Right lobe of liver (tissue), 4 donors: ENCODE results near the gene METTL27.

Experiments
- POLR2A ChIP-seq: fragments of 450-650 bp; IDR thresholded peaks from one replicate; pipeline ENCODE4 v1.6.1; 2017; ENCODE audit warnings: antibody characterized with exemption, mild to moderate bottlenecking
- TF ChIP-seq, protein P1 (sequence below), 4 donors: fragments of 200-600 bp in 3 of 4; fragments of 450-650 bp in 1 of 4; IDR thresholded peaks; one replicate each; pipeline versions ENCODE4 v1.5.1 to v1.8.0; 2016 to 2022; ENCODE audit warnings: antibody characterized with exemption in 4 of 4, mild to moderate bottlenecking in 2 of 4
- donor health status: DM: no; HTN: no; CAD: no.
- donor health status: DM: no; HTN: no; CAD: no.
- donor health status: DM: no; HTN: yes; CAD: no.

GRCh38 chr7:73820013-73820412 lies 22.3 kb downstream of the METTL27 start:
- TF ChIP-seq POLR2A: no peak
- TF ChIP-seq, protein P1, sequence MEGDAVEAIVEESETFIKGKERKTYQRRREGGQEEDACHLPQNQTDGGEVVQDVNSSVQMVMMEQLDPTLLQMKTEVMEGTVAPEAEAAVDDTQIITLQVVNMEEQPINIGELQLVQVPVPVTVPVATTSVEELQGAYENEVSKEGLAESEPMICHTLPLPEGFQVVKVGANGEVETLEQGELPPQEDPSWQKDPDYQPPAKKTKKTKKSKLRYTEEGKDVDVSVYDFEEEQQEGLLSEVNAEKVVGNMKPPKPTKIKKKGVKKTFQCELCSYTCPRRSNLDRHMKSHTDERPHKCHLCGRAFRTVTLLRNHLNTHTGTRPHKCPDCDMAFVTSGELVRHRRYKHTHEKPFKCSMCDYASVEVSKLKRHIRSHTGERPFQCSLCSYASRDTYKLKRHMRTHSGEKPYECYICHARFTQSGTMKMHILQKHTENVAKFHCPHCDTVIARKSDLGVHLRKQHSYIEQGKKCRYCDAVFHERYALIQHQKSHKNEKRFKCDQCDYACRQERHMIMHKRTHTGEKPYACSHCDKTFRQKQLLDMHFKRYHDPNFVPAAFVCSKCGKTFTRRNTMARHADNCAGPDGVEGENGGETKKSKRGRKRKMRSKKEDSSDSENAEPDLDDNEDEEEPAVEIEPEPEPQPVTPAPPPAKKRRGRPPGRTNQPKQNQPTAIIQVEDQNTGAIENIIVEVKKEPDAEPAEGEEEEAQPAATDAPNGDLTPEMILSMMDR (IDR thresholded peaks at IDR 0.05): no peak
